Neural cell (in vitro differentiated cells): ENCODE data around the gene KCTD14.

ENCODE experiments used
- CTCF ChIP-seq: fragments of 450-650 bp; IDR thresholded peaks from 2 replicates; pipeline ENCODE4 v1.5.1; 2014; ENCODE audit warnings: antibody characterized with exemption, mild to moderate bottlenecking, moderate library complexity; ENCODE audit not compliant: poor library complexity, severe bottlenecking
- EZH2 ChIP-seq: fragments of 200-600, 300-800 bp; shearing (Covaris generic), sonication (generic); IDR thresholded peaks from 2 replicates; pipeline ENCODE4 v1.6.1; 2014; ENCODE audit warnings: antibody characterized with exemption, low read length, borderline replicate concordance, mild to moderate bottlenecking; ENCODE audit not compliant: insufficient read depth, poor library complexity, severe bottlenecking
- REST ChIP-seq: IDR thresholded peaks from 2 replicates; pipeline ENCODE4 v1.6.1; 2012; ENCODE audit warnings: borderline replicate concordance

GRCh38 chr11:78054971-78055370 is 31.9 kb upstream of the KCTD14 start:
- TF ChIP-seq CTCF = no peak
- TF ChIP-seq EZH2 = no peak
- TF ChIP-seq REST = no peak
